B cell (primary cell): ENCODE measurements around the gene GANAB. TPM values are rescaled to one million over a fixed set of nuclear protein-coding genes. Genes with fewer than 3 reads are reported as not detected.
A peak's percentile ranks its signal among the peaks of the same experiment; 100 is the strongest.
"Not testable (repeated sequence)": the region's sequence is repeated elsewhere in the genome, so short reads cannot be mapped to it uniquely, and the experiment has no call there.

ENCODE experiments used
- ATAC-seq: fragments of 200-7000 bp; cut with Tn5 transposase; one replicate; pipeline ENCODE4 v1.10.0; 2021; ENCODE audit warnings: low read depth, mild to moderate bottlenecking, moderate number of reproducible peaks, moderate library complexity
- CTCF ChIA-PET: fragments of 350-600 bp; sonication (Branson Sonifier 250); formaldehyde crosslinking; loops from one replicate; lab custom pipeline; 2021; ENCODE audit warnings: antibody characterized with exemption, inconsistent platforms; lab: Charles Lee
- POLR2A ChIA-PET: fragments of 350-600 bp; sonication (Branson Sonifier 250); formaldehyde crosslinking; loops from one replicate; lab custom pipeline; 2021; ENCODE audit warnings: antibody characterized with exemption; lab: Charles Lee
- DNase-seq: peaks from one replicate; pipeline ENCODE4 v3.0.0; 2013
- H2AFZ ChIP-seq: 2 replicates; pipeline ENCODE4 v1.6.1; 2012; ENCODE audit warnings: mild to moderate bottlenecking, low read depth, low read length; ENCODE audit not compliant: insufficient read depth, poor library complexity, severe bottlenecking
- H3K27ac ChIP-seq, 2 donors: 1 replicate in 1 of 2; 2 replicates in 1 of 2; pipeline ENCODE4 v1.5.1; 2012 to 2013; ENCODE audit warnings: low read length in 2 of 2, mild to moderate bottlenecking in 2 of 2, moderate library complexity in 1 of 2
- H3K27me3 ChIP-seq, 4 experiments: fragments of 200-600 bp in 1 of 4; sonication (generic) in 1 of 4; replicated peaks in 1 of 4; 1 replicate in 2 of 4; 2 replicates in 2 of 4; pipeline versions ENCODE4 v1.6.1 to v1.7.0; 2013 to 2016; ENCODE audit warnings: low read length in 3 of 4, mild to moderate bottlenecking in 2 of 4, mixed read lengths in 1 of 4, moderate library complexity in 1 of 4; ENCODE audit not compliant: insufficient read depth in 4 of 4, control insufficient read depth in 3 of 4; ENCODE audit errors: control extremely low read depth in 1 of 4
- H3K36me3 ChIP-seq, 2 experiments: replicated peaks in 1 of 2; 1 replicate in 1 of 2; 2 replicates in 1 of 2; pipeline versions ENCODE4 v1.6.1 to v1.7.1; 2013; ENCODE audit warnings: low read length in 1 of 2; ENCODE audit not compliant: insufficient read depth in 2 of 2, control insufficient read depth in 1 of 2; ENCODE audit errors: control extremely low read depth in 1 of 2, extremely low read depth in 1 of 2
- H3K4me1 ChIP-seq, 2 donors: fragments of 200-600 bp in 1 of 2; sonication (generic) in 1 of 2; 1 replicate in 1 of 2; 2 replicates in 1 of 2; pipeline versions ENCODE4 v1.5.1 to v1.6.1; 2013 to 2017; ENCODE audit warnings: low read length in 2 of 2; ENCODE audit not compliant: control insufficient read depth in 2 of 2, insufficient read depth in 2 of 2
- H3K4me2 ChIP-seq: replicated peaks from 2 replicates; pipeline ENCODE3; 2012; ENCODE audit warnings: mild to moderate bottlenecking, low read depth, low read length; ENCODE audit not compliant: poor library complexity, severe bottlenecking
- H3K4me3 ChIP-seq, 5 experiments: fragments of 200-600 bp in 1 of 5; sonication (generic) in 1 of 5; 1 replicate in 3 of 5; 2 replicates in 2 of 5; pipeline versions ENCODE4 v1.5.1 to v1.7.0; 2011 to 2016; ENCODE audit warnings: low read length in 4 of 5, mild to moderate bottlenecking in 4 of 5, low read depth in 2 of 5, control low read depth in 1 of 5, moderate library complexity in 1 of 5; ENCODE audit not compliant: insufficient read depth in 1 of 5; ENCODE audit errors: control extremely low read depth in 1 of 5, extremely low read depth in 1 of 5
- H3K79me2 ChIP-seq: fragments of 200-600 bp; sonication (generic); one replicate; pipeline ENCODE4 v1.6.0; 2016; ENCODE audit warnings: low read length; ENCODE audit not compliant: control insufficient read depth, insufficient read depth
- H3K9ac ChIP-seq: fragments of 200-600 bp; sonication (generic); 2 replicates; pipeline ENCODE4 v1.6.1; 2017; ENCODE audit warnings: mild to moderate bottlenecking, low read length, moderate library complexity
- H3K9me3 ChIP-seq, 3 donors: one replicate each; pipeline versions ENCODE4 v1.6.1 to v1.7.1; 2013; ENCODE audit warnings: low read length in 2 of 3; ENCODE audit not compliant: control insufficient read depth in 2 of 3, insufficient read depth in 1 of 3; ENCODE audit errors: control extremely low read depth in 1 of 3
- H4K20me1 ChIP-seq: 2 replicates; pipeline ENCODE4 v1.6.0; 2012; ENCODE audit warnings: mild to moderate bottlenecking, low read length; ENCODE audit not compliant: insufficient read depth, control insufficient read depth, poor library complexity, severe bottlenecking
- H3K27ac Mint-ChIP-seq: one replicate; pipeline ENCODE4 v1.8.0; 2021; ENCODE audit warnings: mixed read lengths
- H3K27me3 Mint-ChIP-seq: one replicate; pipeline ENCODE4 v1.8.0; 2021; ENCODE audit warnings: mixed read lengths
- H3K4me1 Mint-ChIP-seq: one replicate; pipeline ENCODE4 v1.8.0; 2021; ENCODE audit warnings: mixed read lengths
- H3K4me3 Mint-ChIP-seq: one replicate; pipeline ENCODE4 v1.8.0; 2021; ENCODE audit warnings: mixed read lengths
- H3K9me3 Mint-ChIP-seq: one replicate; pipeline ENCODE4 v1.8.0; 2022; ENCODE audit warnings: mixed read lengths; ENCODE audit not compliant: insufficient read depth
- CTCF ChIP-seq: fragments of 200-600 bp; IDR thresholded peaks from one replicate; pipeline ENCODE4 v1.8.0; 2022; ENCODE audit warnings: antibody characterized with exemption, mild to moderate bottlenecking
- EZH2 ChIP-seq: IDR thresholded peaks from 2 replicates; pipeline ENCODE4 v1.6.1; 2012; ENCODE audit warnings: borderline replicate concordance, low read depth, mild to moderate bottlenecking, moderate library complexity, low read length; ENCODE audit not compliant: insufficient read depth, poor library complexity, severe bottlenecking
- WGBS: methylation state at CpG from one replicate; pipeline ENCODE4 v1.1.5; 2013; ENCODE audit warnings: missing lambda C conversion rate; ENCODE audit not compliant: insufficient coverage; 5-methylcytosine and 5-hydroxymethylcytosine counted together
- intact Hi-C: fragments of 100-400 bp; cut with micrococcal nuclease; formaldehyde crosslinking; loops from one replicate; pipeline ENCODE4 v1.10.0; 2022
- polyA plus RNA-seq: library from polyadenylated mRNA; depleted of rRNA; stranded (reverse); fragments of >200 nt; gene quantifications from 2 replicates; pipeline ENCODE4 v1.2.3, GENCODE V29; 2012
- total RNA-seq, 2 donors: library from RNA; stranded (reverse); fragments of 120-200 nt in 1 of 2; gene quantifications; 1 replicate in 1 of 2; 2 replicates in 1 of 2; pipeline versions ENCODE4 v1.2.3 to v1.2.4, GENCODE V29; 2013 to 2022

GANAB gene
- total and polyA plus RNA-seq, 2 donors (not counting 1 experiment from before 2014, with no cell fraction given) = 98.7 to 204 TPM

GRCh38 chr11:62677156-62677555 is 30.7 kb upstream of the GANAB start:
- Histone ChIP-seq H3K27ac (peak overlapping the region in 1 of 2 donors; percentile 99), H3K4me3 (no peak overlapping the region), H3K4me2 (no peak overlapping the region), H3K79me2 (peaks cover 53% of the 10 kb centered on the region), H4K20me1 (peaks cover 5% of the 10 kb centered on the region), H3K9ac (no peak overlapping the region), H3K4me1 (peaks cover 21 to 33% of the 10 kb centered on the region in 2 donors), H3K9me3 (no peaks in the 10 kb centered on the region), H3K27me3 (no peaks in the 10 kb centered on the region), H3K36me3 (peaks cover 1 to 27% of the 10 kb centered on the region in 2 experiments), H2AFZ (no peak overlapping the region)
- peaks cover 41% of the 10 kb centered on the region for H3K4me1 Mint-ChIP-seq
- ChIA-PET POLR2A (interaction anchor here (0.6 to 1.9 kb wide), 3 partner anchors 10 to 84 kb away, joined by 3 to 6 read pairs (median 3); partner anchors contain the start of genes C11orf98 and CSKMT), CTCF (interaction anchor here (0.5 to 1.6 kb wide), 4 partner anchors 24 to 1249 kb away, joined by 3 to 5 read pairs (median 4); partner anchors contain the start of gene INTS5)
- intact Hi-C loops = no loop called here
- 100% methylated on average over 4 of the region's 6 CpGs for WGBS
- no peak for DNase-seq
- no peaks in the 10 kb centered on the region for H3K9me3 Mint-ChIP-seq
- TF ChIP-seq CTCF (no peak), EZH2 (no peak)
- peak overlapping the region; percentile 88 for H3K4me3 Mint-ChIP-seq
- peak overlapping the region; percentile 57 for H3K27ac Mint-ChIP-seq
- no peak for ATAC-seq
- H3K27me3 Mint-ChIP-seq = no peaks in the 10 kb centered on the region

GRCh38 chr11:62676698-62677097 is 30.3 kb upstream of the GANAB start:
- Histone ChIP-seq H3K9me3 (no peaks in the 10 kb centered on the region), H3K27me3 (no peaks in the 10 kb centered on the region), H3K4me2 (no peak overlapping the region), H3K79me2 (peaks cover 58% of the 10 kb centered on the region), H3K4me1 (peaks cover 22 to 35% of the 10 kb centered on the region in 2 donors), H3K36me3 (peaks cover 1 to 27% of the 10 kb centered on the region in 2 experiments), H3K4me3 (no peak overlapping the region), H2AFZ (no peak overlapping the region), H4K20me1 (peaks cover 5% of the 10 kb centered on the region), H3K27ac (peak overlapping the region in 1 of 2 donors; percentile 99), H3K9ac (no peak overlapping the region)
- CTCF ChIA-PET = interaction anchor here (0.5 to 1.8 kb wide), 5 partner anchors 18 to 1249 kb away, joined by 3 to 5 read pairs (median 4); partner anchors contain the start of gene INTS5
- peak overlapping the region; percentile 88 for H3K4me3 Mint-ChIP-seq
- H3K27me3 Mint-ChIP-seq = no peaks in the 10 kb centered on the region
- DNase-seq (no peak), ATAC-seq (no peak)
- intact Hi-C loops = no loop called here
- WGBS = 89% methylated on average over 3 of the region's 6 CpGs
- H3K4me1 Mint-ChIP-seq = peaks cover 44% of the 10 kb centered on the region
- TF ChIP-seq EZH2 (no peak), CTCF (no peak)
- POLR2A ChIA-PET = interaction anchor here (0.6 to 1.9 kb wide), 4 partner anchors 10 to 85 kb away, joined by 3 to 6 read pairs (median 3); partner anchors contain the start of genes C11orf98, CSKMT and TUT1
- H3K27ac Mint-ChIP-seq = no peak overlapping the region
- H3K9me3 Mint-ChIP-seq = no peaks in the 10 kb centered on the region

- Histone ChIP-seq H3K79me2 (peaks cover 71% of the 10 kb centered on the region), H3K4me1 (peaks cover 26 to 41% of the 10 kb centered on the region in 2 donors), H3K36me3 (peaks cover 1 to 27% of the 10 kb centered on the region in 2 experiments)
- H3K9me3 Mint-ChIP-seq, H3K9me3 ChIP-seq, H3K27ac Mint-ChIP-seq, ATAC-seq, DNase-seq, H4K20me1 ChIP-seq, intact Hi-C loops, H3K27me3 Mint-ChIP-seq, H3K4me3 ChIP-seq, H2AFZ ChIP-seq, H3K4me3 Mint-ChIP-seq, H3K27ac ChIP-seq, H3K4me2 ChIP-seq, H3K27me3 ChIP-seq, H3K9ac ChIP-seq: not testable (repeated sequence)
- ChIA-PET CTCF (interaction anchor here (0.6 to 1.8 kb wide), 2 partner anchors 19 to 185 kb away, joined by 3 to 5 read pairs; no protein-coding TSS in a partner anchor), POLR2A (interaction anchor here (0.6 to 2.6 kb wide), 3 partner anchors 22 to 90 kb away, joined by 3 to 13 read pairs (median 4); partner anchors contain the start of genes INTS5 and TUT1)
- 100% methylated on average over 8 of the region's 10 CpGs for WGBS
- H3K4me1 Mint-ChIP-seq = peaks cover 50% of the 10 kb centered on the region
Observed at GRCh38 chr11:62675415-62675814, 29.0 kb upstream of the GANAB start.
